WTC11 (cell line): Measurements from ENCODE around the gene GRN. TPM values are rescaled to one million over a fixed set of nuclear protein-coding genes. Genes with fewer than 3 reads are reported as not detected.

Experiments used
- ATAC-seq: fragments of 200-7000 bp; cut with Tn5 transposase; 2 replicates; pipeline ENCODE4 v1.10.0; 2021; ENCODE audit warnings: mild to moderate bottlenecking, moderate library complexity
- CTCF ChIA-PET: fragments of 300-600 bp; sonication (Branson Sonifier 250); formaldehyde crosslinking; loops from one replicate; lab custom pipeline; 2021; ENCODE audit warnings: antibody characterized with exemption; lab: Charles Lee
- POLR2A ChIA-PET: fragments of 350-600 bp; sonication (Branson Sonifier 250); formaldehyde crosslinking; loops from one replicate; lab custom pipeline; 2021; ENCODE audit warnings: antibody characterized with exemption; lab: Charles Lee
- DNase-seq: peaks from one replicate; pipeline ENCODE4 v3.0.0; 2021; ENCODE audit warnings: low spot score
- H3K27ac Mint-ChIP-seq: 2 replicates; pipeline ENCODE4 v1.8.0; 2021; ENCODE audit warnings: mixed read lengths
- H3K27me3 Mint-ChIP-seq: 2 replicates; pipeline ENCODE4 v1.8.0; 2021; ENCODE audit warnings: low read depth, mild to moderate bottlenecking, moderate library complexity, mixed read lengths
- H3K36me3 Mint-ChIP-seq: 2 replicates; pipeline ENCODE4 v1.8.0; 2021; ENCODE audit warnings: mixed read lengths
- H3K4me1 Mint-ChIP-seq: 2 replicates; pipeline ENCODE4 v1.8.0; 2022; ENCODE audit warnings: mixed read lengths
- H3K4me3 Mint-ChIP-seq: 2 replicates; pipeline ENCODE4 v1.8.0; 2021; ENCODE audit warnings: mild to moderate bottlenecking, moderate library complexity, mixed read lengths
- H3K9me3 Mint-ChIP-seq: 2 replicates; pipeline ENCODE4 v1.8.0; 2021; ENCODE audit warnings: mixed read lengths
- EMX1 ChIP-seq: fragments of 250-450 bp; sonication (Bioruptor Pico); IDR thresholded peaks from 2 replicates; pipeline ENCODE4 v1.8.0; 2021; ENCODE audit warnings: mild to moderate bottlenecking
- FOXK1 ChIP-seq: sonication (generic); formaldehyde crosslinking; IDR thresholded peaks from 2 replicates; pipeline ENCODE4 v1.8.0; 2022; ENCODE audit warnings: mild to moderate bottlenecking, moderate library complexity, missing genetic modification reagents
- GABPB1 ChIP-seq: sonication (generic); formaldehyde crosslinking; IDR thresholded peaks from 2 replicates; pipeline ENCODE4 v1.8.1; 2023; ENCODE audit warnings: mild to moderate bottlenecking, missing genetic modification reagents
- GRHL2 ChIP-seq: fragments of 250-450 bp; sonication (Bioruptor Pico); IDR thresholded peaks from 2 replicates; pipeline ENCODE4 v1.8.0; 2022; ENCODE audit warnings: mild to moderate bottlenecking, moderate library complexity; ENCODE audit not compliant: insufficient replicate concordance, severe bottlenecking
- GTF2I ChIP-seq: fragments of 250-450 bp; sonication (Bioruptor Pico); conservative IDR thresholded peaks from 2 replicates; pipeline ENCODE4 v1.4.0; 2021; ENCODE audit warnings: mild to moderate bottlenecking
- JAZF1 ChIP-seq: fragments of 250-450 bp; sonication (Bioruptor Pico); IDR thresholded peaks from 2 replicates; pipeline ENCODE4 v1.9.0; 2021; ENCODE audit warnings: moderate library complexity, mild to moderate bottlenecking, inconsistent platforms
- NFYB ChIP-seq: sonication (generic); formaldehyde crosslinking; conservative IDR thresholded peaks from 2 replicates; pipeline ENCODE4 v1.8.0; 2022; ENCODE audit warnings: low read depth, missing genetic modification reagents
- NR2C2 ChIP-seq: sonication (generic); formaldehyde crosslinking; IDR thresholded peaks from 2 replicates; pipeline ENCODE4 v1.8.0; 2022; ENCODE audit warnings: mild to moderate bottlenecking, missing genetic modification reagents
- OVOL2 ChIP-seq: fragments of 250-450 bp; sonication (Bioruptor Pico); IDR thresholded peaks from 2 replicates; pipeline ENCODE4 v1.9.0; 2021; ENCODE audit warnings: mild to moderate bottlenecking, borderline replicate concordance
- SMAD3 ChIP-seq: sonication (generic); formaldehyde crosslinking; IDR thresholded peaks from 2 replicates; pipeline ENCODE4 v1.8.0; 2022; ENCODE audit warnings: missing genetic modification reagents, mild to moderate bottlenecking, borderline replicate concordance
- TEAD1 ChIP-seq: sonication (generic); formaldehyde crosslinking; IDR thresholded peaks from 2 replicates; pipeline ENCODE4 v1.8.0; 2022; ENCODE audit warnings: mild to moderate bottlenecking, missing genetic modification reagents
- TP53 ChIP-seq: sonication (generic); formaldehyde crosslinking; IDR thresholded peaks from 2 replicates; pipeline ENCODE4 v1.8.1; 2023; ENCODE audit warnings: mild to moderate bottlenecking, missing genetic modification reagents
- ZNF263 ChIP-seq: sonication (generic); formaldehyde crosslinking; IDR thresholded peaks from 2 replicates; pipeline ENCODE4 v1.8.1; 2022; ENCODE audit warnings: low read depth, mild to moderate bottlenecking, moderate library complexity, missing genetic modification reagents
- ZNF396 ChIP-seq: fragments of 250-450 bp; sonication (Bioruptor Pico); IDR thresholded peaks from 2 replicates; pipeline ENCODE4 v1.8.0; 2021; ENCODE audit warnings: mild to moderate bottlenecking, moderate library complexity, borderline replicate concordance
- total RNA-seq: library from RNA; stranded (reverse); gene quantifications from 3 replicates; pipeline ENCODE4 v1.2.3, GENCODE V29; 2021
- TF ChIP-seq, protein P1 (sequence below): sonication (generic); formaldehyde crosslinking; IDR thresholded peaks from 2 replicates; pipeline ENCODE4 v1.8.1; 2022; ENCODE audit warnings: mild to moderate bottlenecking, missing genetic modification reagents, moderate library complexity, borderline replicate concordance
- TF ChIP-seq, protein P2 (sequence below): fragments of 250-450 bp; sonication (Bioruptor Pico); IDR thresholded peaks from 2 replicates; pipeline ENCODE4 v1.9.0; 2021; ENCODE audit warnings: mild to moderate bottlenecking
- TF ChIP-seq, protein P3 (sequence below): sonication (generic); formaldehyde crosslinking; IDR thresholded peaks from 2 replicates; pipeline ENCODE4 v1.8.1; 2023; ENCODE audit warnings: mild to moderate bottlenecking, moderate library complexity, missing genetic modification reagents
- TF ChIP-seq, protein P4 (sequence below): sonication (generic); formaldehyde crosslinking; IDR thresholded peaks from 2 replicates; pipeline ENCODE4 v1.8.0; 2022; ENCODE audit warnings: mild to moderate bottlenecking, missing genetic modification reagents
- TF ChIP-seq, protein P5 (sequence below): sonication (generic); formaldehyde crosslinking; IDR thresholded peaks from 2 replicates; pipeline ENCODE4 v1.8.1; 2022; ENCODE audit warnings: low read depth, mild to moderate bottlenecking, moderate library complexity, missing genetic modification reagents, borderline replicate concordance
- TF ChIP-seq, protein P6 (sequence below): sonication (generic); formaldehyde crosslinking; IDR thresholded peaks from 2 replicates; pipeline ENCODE4 v1.8.0; 2022; ENCODE audit warnings: mild to moderate bottlenecking, missing genetic modification reagents
- TF ChIP-seq, protein P7 (sequence below): sonication (generic); formaldehyde crosslinking; conservative IDR thresholded peaks from 2 replicates; pipeline ENCODE4 v1.8.1; 2022; ENCODE audit warnings: mild to moderate bottlenecking, missing genetic modification reagents
- TF ChIP-seq, protein P8 (sequence below): sonication (generic); formaldehyde crosslinking; IDR thresholded peaks from 2 replicates; pipeline ENCODE4 v1.8.1; 2023; ENCODE audit warnings: mild to moderate bottlenecking, missing genetic modification reagents, borderline replicate concordance
- TF ChIP-seq, protein P9 (sequence below): sonication (generic); formaldehyde crosslinking; IDR thresholded peaks from 2 replicates; pipeline ENCODE4 v1.8.0; 2022; ENCODE audit warnings: mild to moderate bottlenecking, missing genetic modification reagents
- TF ChIP-seq, protein P10 (sequence below): sonication (generic); formaldehyde crosslinking; IDR thresholded peaks from 2 replicates; pipeline ENCODE4 v1.8.1; 2023; ENCODE audit warnings: mild to moderate bottlenecking, missing genetic modification reagents, moderate library complexity

GRN gene
- total RNA-seq, 1 experiment from 2014 or later = 177 TPM

DNA sequence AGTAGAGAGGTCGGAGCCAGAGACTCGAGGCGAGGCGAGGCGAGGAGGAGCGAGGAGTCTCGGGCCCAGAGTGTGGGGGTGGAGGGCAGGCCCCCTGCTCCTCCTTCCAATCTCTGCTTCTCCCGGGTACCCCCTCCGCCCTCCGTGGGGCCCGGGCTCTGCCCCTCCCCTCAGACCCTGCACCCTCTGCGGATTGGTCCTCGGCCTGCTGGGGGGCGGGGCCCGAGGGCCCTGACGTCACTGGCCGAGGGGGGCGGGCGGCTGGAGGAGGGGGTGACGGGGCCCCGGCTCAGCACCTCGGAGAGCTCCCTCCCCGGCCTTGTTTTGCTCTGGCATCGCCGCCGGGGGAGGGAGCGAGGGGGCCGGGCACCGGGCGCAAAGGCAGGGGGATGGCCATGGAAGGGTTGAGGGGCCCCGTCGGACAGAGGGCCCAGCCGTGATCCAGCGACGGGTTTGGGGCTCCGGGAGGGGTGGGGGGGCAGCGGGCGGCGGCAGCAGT, 36.7 kb upstream of the GRN start, which contains the start of gene RUNDC3A:
RUNDC3A (plus strand) TSS at position 282 of the 499 bp plus-strand sequence. CDS start 232 bp downstream, outside the sequence.
- POLR2A ChIA-PET = interaction anchor here (0.6 to 1.0 kb wide), 8 partner anchors 8 to 98 kb away, joined by 3 to 6 read pairs (median 3); no protein-coding TSS in a partner anchor
- Mint-ChIP-seq H3K4me3 (peak within 1 kb of the TSS; percentile 69), H3K9me3 (no peaks in the 10 kb centered on the region), H3K36me3 (peaks cover 4% of the 10 kb centered on the region; the same call in 1 of the 2 replicates), H3K27ac (peak within 1 kb of the TSS; percentile 72; the same call in 1 of the 2 replicates), H3K4me1 (peaks cover 41% of the 10 kb centered on the region), H3K27me3 (peaks cover 9% of the 10 kb centered on the region)
- peak; percentile 96 for DNase-seq
- peak; percentile 91 for ATAC-seq
- CTCF ChIA-PET = interaction anchor here (0.6 to 2.5 kb wide), 21 partner anchors 8 to 249 kb away, joined by 3 to 20 read pairs (median 5); partner anchors contain the start of genes FAM171A2, FZD2, GRN and HDAC5
- TF ChIP-seq, protein P1, sequence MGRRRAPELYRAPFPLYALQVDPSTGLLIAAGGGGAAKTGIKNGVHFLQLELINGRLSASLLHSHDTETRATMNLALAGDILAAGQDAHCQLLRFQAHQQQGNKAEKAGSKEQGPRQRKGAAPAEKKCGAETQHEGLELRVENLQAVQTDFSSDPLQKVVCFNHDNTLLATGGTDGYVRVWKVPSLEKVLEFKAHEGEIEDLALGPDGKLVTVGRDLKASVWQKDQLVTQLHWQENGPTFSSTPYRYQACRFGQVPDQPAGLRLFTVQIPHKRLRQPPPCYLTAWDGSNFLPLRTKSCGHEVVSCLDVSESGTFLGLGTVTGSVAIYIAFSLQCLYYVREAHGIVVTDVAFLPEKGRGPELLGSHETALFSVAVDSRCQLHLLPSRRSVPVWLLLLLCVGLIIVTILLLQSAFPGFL (CRISPR knock-in tag) = 0 out of 2 replicates have a peak, but pooled peaks have one; percentile 21
- TF ChIP-seq, protein P2, sequence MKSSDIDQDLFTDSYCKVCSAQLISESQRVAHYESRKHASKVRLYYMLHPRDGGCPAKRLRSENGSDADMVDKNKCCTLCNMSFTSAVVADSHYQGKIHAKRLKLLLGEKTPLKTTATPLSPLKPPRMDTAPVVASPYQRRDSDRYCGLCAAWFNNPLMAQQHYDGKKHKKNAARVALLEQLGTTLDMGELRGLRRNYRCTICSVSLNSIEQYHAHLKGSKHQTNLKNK (CRISPR knock-in tag) = no peak
- TF ChIP-seq NFYB (peak; percentile 73), GRHL2 (CRISPR knock-in tag) (no peak), GABPB1 (peak; percentile 57; the same call in 1 of the 2 replicates), GTF2I (CRISPR knock-in tag) (no peak), SMAD3 (no peak), EMX1 (CRISPR knock-in tag) (no peak), NR2C2 (CRISPR knock-in tag) (no peak), ZNF396 (no peak), ZNF263 (peak; percentile 62; the same call in 1 of the 2 replicates), TEAD1 (CRISPR knock-in tag) (0 out of 2 replicates have a peak, but pooled peaks have one; percentile 57), TP53 (CRISPR knock-in tag) (no peak), JAZF1 (no peak), OVOL2 (no peak), FOXK1 (CRISPR knock-in tag) (peak; percentile 65)
- TF ChIP-seq, protein P3, sequence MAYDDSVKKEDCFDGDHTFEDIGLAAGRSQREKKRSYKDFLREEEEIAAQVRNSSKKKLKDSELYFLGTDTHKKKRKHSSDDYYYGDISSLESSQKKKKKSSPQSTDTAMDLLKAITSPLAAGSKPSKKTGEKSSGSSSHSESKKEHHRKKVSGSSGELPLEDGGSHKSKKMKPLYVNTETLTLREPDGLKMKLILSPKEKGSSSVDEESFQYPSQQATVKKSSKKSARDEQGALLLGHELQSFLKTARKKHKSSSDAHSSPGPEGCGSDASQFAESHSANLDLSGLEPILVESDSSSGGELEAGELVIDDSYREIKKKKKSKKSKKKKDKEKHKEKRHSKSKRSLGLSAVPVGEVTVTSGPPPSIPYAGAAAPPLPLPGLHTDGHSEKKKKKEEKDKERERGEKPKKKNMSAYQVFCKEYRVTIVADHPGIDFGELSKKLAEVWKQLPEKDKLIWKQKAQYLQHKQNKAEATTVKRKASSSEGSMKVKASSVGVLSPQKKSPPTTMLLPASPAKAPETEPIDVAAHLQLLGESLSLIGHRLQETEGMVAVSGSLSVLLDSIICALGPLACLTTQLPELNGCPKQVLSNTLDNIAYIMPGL (CRISPR knock-in tag) = peak; percentile 23; the same call in 1 of the 2 replicates
- TF ChIP-seq, protein P4, sequence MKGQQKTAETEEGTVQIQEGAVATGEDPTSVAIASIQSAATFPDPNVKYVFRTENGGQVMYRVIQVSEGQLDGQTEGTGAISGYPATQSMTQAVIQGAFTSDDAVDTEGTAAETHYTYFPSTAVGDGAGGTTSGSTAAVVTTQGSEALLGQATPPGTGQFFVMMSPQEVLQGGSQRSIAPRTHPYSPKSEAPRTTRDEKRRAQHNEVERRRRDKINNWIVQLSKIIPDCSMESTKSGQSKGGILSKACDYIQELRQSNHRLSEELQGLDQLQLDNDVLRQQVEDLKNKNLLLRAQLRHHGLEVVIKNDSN (CRISPR knock-in tag) = no peak
- TF ChIP-seq, protein P5, sequence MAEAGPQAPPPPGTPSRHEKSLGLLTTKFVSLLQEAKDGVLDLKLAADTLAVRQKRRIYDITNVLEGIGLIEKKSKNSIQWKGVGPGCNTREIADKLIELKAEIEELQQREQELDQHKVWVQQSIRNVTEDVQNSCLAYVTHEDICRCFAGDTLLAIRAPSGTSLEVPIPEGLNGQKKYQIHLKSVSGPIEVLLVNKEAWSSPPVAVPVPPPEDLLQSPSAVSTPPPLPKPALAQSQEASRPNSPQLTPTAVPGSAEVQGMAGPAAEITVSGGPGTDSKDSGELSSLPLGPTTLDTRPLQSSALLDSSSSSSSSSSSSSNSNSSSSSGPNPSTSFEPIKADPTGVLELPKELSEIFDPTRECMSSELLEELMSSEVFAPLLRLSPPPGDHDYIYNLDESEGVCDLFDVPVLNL (CRISPR knock-in tag) = no peak
- TF ChIP-seq, protein P6, sequence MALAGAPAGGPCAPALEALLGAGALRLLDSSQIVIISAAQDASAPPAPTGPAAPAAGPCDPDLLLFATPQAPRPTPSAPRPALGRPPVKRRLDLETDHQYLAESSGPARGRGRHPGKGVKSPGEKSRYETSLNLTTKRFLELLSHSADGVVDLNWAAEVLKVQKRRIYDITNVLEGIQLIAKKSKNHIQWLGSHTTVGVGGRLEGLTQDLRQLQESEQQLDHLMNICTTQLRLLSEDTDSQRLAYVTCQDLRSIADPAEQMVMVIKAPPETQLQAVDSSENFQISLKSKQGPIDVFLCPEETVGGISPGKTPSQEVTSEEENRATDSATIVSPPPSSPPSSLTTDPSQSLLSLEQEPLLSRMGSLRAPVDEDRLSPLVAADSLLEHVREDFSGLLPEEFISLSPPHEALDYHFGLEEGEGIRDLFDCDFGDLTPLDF (CRISPR knock-in tag) = no peak
- TF ChIP-seq, protein P7, sequence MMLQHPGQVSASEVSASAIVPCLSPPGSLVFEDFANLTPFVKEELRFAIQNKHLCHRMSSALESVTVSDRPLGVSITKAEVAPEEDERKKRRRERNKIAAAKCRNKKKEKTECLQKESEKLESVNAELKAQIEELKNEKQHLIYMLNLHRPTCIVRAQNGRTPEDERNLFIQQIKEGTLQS (CRISPR knock-in tag) = no peak
- TF ChIP-seq, protein P8, sequence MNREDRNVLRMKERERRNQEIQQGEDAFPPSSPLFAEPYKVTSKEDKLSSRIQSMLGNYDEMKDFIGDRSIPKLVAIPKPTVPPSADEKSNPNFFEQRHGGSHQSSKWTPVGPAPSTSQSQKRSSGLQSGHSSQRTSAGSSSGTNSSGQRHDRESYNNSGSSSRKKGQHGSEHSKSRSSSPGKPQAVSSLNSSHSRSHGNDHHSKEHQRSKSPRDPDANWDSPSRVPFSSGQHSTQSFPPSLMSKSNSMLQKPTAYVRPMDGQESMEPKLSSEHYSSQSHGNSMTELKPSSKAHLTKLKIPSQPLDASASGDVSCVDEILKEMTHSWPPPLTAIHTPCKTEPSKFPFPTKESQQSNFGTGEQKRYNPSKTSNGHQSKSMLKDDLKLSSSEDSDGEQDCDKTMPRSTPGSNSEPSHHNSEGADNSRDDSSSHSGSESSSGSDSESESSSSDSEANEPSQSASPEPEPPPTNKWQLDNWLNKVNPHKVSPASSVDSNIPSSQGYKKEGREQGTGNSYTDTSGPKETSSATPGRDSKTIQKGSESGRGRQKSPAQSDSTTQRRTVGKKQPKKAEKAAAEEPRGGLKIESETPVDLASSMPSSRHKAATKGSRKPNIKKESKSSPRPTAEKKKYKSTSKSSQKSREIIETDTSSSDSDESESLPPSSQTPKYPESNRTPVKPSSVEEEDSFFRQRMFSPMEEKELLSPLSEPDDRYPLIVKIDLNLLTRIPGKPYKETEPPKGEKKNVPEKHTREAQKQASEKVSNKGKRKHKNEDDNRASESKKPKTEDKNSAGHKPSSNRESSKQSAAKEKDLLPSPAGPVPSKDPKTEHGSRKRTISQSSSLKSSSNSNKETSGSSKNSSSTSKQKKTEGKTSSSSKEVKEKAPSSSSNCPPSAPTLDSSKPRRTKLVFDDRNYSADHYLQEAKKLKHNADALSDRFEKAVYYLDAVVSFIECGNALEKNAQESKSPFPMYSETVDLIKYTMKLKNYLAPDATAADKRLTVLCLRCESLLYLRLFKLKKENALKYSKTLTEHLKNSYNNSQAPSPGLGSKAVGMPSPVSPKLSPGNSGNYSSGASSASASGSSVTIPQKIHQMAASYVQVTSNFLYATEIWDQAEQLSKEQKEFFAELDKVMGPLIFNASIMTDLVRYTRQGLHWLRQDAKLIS (CRISPR knock-in tag) = no peak
- TF ChIP-seq, protein P9, sequence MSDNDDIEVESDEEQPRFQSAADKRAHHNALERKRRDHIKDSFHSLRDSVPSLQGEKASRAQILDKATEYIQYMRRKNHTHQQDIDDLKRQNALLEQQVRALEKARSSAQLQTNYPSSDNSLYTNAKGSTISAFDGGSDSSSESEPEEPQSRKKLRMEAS (CRISPR knock-in tag) = 0 out of 2 replicates have a peak, but pooled peaks have one; percentile 30
- TF ChIP-seq, protein P10, sequence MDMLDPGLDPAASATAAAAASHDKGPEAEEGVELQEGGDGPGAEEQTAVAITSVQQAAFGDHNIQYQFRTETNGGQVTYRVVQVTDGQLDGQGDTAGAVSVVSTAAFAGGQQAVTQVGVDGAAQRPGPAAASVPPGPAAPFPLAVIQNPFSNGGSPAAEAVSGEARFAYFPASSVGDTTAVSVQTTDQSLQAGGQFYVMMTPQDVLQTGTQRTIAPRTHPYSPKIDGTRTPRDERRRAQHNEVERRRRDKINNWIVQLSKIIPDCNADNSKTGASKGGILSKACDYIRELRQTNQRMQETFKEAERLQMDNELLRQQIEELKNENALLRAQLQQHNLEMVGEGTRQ (CRISPR knock-in tag) = no peak
